Measurements from ENCODE around the gene UACA. TPM values are rescaled to one million over a fixed set of nuclear protein-coding genes. Genes with fewer than 3 reads are reported as not detected.

UACA gene
- polyA plus RNA-seq, 1 donor (not counting 4 experiments of a cell fraction or from before 2014, with no cell fraction given), result 26.6 TPM

DNA sequence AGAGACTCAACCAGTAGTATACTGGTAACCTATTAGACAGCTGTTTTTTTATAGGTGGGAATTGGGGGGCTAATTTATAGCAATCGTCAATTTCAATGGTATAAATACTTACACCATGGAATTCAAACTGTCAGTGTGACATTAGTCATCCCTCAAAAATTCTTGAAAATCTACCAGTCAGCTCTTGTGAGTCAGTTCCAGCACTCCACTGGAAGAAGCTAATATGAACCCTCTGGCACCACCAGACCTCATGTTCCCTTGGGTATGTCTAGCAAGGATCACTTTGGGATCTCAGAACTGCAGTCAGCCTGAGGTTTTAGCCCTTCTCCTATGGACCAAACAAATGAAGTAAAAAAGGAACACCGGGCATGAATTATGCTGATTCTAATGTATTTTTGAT, 11.8 kb upstream of the UACA start:
- Histone ChIP-seq H3K9me3 (ENCODE audit: control insufficient read depth, low read depth, low read length) (no peaks in the 10 kb centered on the region), H3K36me3 (ENCODE audit: control insufficient read depth in 2 of 2, extremely low read depth in 1 of 2, insufficient read depth in 2 of 2, low read length in 2 of 2) (no peaks in the 10 kb centered on the region), H3K79me2 (ENCODE audit: control insufficient read depth, insufficient read depth, low read length) (no peaks in the 10 kb centered on the region), H3K27me3 (ENCODE audit: control insufficient read depth, extremely low read depth, insufficient read depth, low read length) (no peaks in the 10 kb centered on the region), H3K4me3 (ENCODE audit: control insufficient read depth in 2 of 3, extremely low read depth in 1 of 3, insufficient read depth in 2 of 3, low read depth in 1 of 3, low read length in 3 of 3) (no peak overlapping the region), H3K27ac (ENCODE audit: control insufficient read depth, insufficient read depth, low read length) (no peak overlapping the region), H4K20me1 (ENCODE audit: control insufficient read depth, extremely low read depth, insufficient read depth, low read length) (no peaks in the 10 kb centered on the region), H2AFZ (ENCODE audit: control insufficient read depth, low read length) (no peak overlapping the region), H3K4me2 (ENCODE audit: control insufficient read depth, extremely low read depth, insufficient read depth, low read depth, low read length) (peak overlapping the region; percentile 37), H3K9me1 (ENCODE audit: control insufficient read depth, extremely low read depth, insufficient read depth, low read length) (no peaks in the 10 kb centered on the region), H3K9ac (ENCODE audit: control insufficient read depth, extremely low read depth, insufficient read depth, low read length) (no peak overlapping the region), H3K4me1 (ENCODE audit: control insufficient read depth, extremely low read depth, insufficient read depth, low read length) (peaks cover 31% of the 10 kb centered on the region)
- DNase-seq (ENCODE audit: low read depth, low spot score) (no peak), FAIRE-seq (peak; percentile 77)
- no peak for TF ChIP-seq EZH2 (IDR thresholded peaks at IDR 0.05; ENCODE audit: low read length)
- TF ChIP-seq, protein P1, sequence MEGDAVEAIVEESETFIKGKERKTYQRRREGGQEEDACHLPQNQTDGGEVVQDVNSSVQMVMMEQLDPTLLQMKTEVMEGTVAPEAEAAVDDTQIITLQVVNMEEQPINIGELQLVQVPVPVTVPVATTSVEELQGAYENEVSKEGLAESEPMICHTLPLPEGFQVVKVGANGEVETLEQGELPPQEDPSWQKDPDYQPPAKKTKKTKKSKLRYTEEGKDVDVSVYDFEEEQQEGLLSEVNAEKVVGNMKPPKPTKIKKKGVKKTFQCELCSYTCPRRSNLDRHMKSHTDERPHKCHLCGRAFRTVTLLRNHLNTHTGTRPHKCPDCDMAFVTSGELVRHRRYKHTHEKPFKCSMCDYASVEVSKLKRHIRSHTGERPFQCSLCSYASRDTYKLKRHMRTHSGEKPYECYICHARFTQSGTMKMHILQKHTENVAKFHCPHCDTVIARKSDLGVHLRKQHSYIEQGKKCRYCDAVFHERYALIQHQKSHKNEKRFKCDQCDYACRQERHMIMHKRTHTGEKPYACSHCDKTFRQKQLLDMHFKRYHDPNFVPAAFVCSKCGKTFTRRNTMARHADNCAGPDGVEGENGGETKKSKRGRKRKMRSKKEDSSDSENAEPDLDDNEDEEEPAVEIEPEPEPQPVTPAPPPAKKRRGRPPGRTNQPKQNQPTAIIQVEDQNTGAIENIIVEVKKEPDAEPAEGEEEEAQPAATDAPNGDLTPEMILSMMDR (optimal IDR thresholded peaks at IDR 0.05 in 1 of 3, IDR thresholded peaks at IDR 0.05 in 1 of 3, conservative IDR thresholded peaks at IDR 0.05 in 1 of 3; ENCODE audit: extremely low read depth in 1 of 3, insufficient read depth in 2 of 3, low read length in 3 of 3), result no peak
- dilution Hi-C loops (cut with MboI; ENCODE audit: extremely low pct_ligation_motif_present, low sequenced_read_pairs), result no loop called here

DNA sequence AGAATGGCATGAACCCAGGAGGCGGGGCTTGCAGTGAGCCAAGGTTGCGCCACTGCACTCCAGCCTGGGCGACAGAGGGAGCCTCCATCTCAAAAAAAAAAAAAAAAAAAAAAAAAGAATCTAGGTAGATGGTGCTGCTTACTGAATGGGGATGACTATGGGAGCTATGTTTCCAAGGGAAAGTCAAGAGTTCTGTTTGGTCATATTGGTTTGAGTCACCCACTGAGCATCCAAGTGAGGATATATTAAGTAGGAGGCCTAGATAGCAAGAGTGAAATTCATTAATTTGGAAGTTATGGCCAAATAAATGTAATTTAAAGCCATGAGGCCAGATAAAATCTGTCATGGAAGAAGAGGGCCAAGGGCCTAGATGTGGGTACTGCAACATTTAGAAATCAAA, 9.0 kb upstream of the UACA start:
- no peak overlapping the region for H3K9ac ChIP-seq (ENCODE audit: control insufficient read depth, extremely low read depth, insufficient read depth, low read length)
- H3K36me3 ChIP-seq (ENCODE audit: control insufficient read depth in 2 of 2, extremely low read depth in 1 of 2, insufficient read depth in 2 of 2, low read length in 2 of 2), result no peaks in the 10 kb centered on the region
- no peaks in the 10 kb centered on the region for H4K20me1 ChIP-seq (ENCODE audit: control insufficient read depth, extremely low read depth, insufficient read depth, low read length)
- no peak overlapping the region for H3K4me2 ChIP-seq (ENCODE audit: control insufficient read depth, extremely low read depth, insufficient read depth, low read depth, low read length)
- no peaks in the 10 kb centered on the region for H3K27me3 ChIP-seq (ENCODE audit: control insufficient read depth, extremely low read depth, insufficient read depth, low read length)
- no peak overlapping the region for H2AFZ ChIP-seq (ENCODE audit: control insufficient read depth, low read length)
- no peaks in the 10 kb centered on the region for H3K9me1 ChIP-seq (ENCODE audit: control insufficient read depth, extremely low read depth, insufficient read depth, low read length)
- peaks cover 26% of the 10 kb centered on the region for H3K4me1 ChIP-seq (ENCODE audit: control insufficient read depth, extremely low read depth, insufficient read depth, low read length)
- no peak overlapping the region for H3K4me3 ChIP-seq (ENCODE audit: control insufficient read depth in 2 of 3, extremely low read depth in 1 of 3, insufficient read depth in 2 of 3, low read depth in 1 of 3, low read length in 3 of 3)
- dilution Hi-C loops (cut with MboI; ENCODE audit: extremely low pct_ligation_motif_present, low sequenced_read_pairs), result no loop called here
- FAIRE-seq, result no peak
- TF ChIP-seq EZH2 (IDR thresholded peaks at IDR 0.05; ENCODE audit: low read length), result no peak
- no peak overlapping the region for H3K27ac ChIP-seq (ENCODE audit: control insufficient read depth, insufficient read depth, low read length)
- no peak for DNase-seq (ENCODE audit: low read depth, low spot score)
- H3K79me2 ChIP-seq (ENCODE audit: control insufficient read depth, insufficient read depth, low read length), result no peaks in the 10 kb centered on the region
- H3K9me3 ChIP-seq (ENCODE audit: control insufficient read depth, low read depth, low read length), result no peaks in the 10 kb centered on the region

DNA sequence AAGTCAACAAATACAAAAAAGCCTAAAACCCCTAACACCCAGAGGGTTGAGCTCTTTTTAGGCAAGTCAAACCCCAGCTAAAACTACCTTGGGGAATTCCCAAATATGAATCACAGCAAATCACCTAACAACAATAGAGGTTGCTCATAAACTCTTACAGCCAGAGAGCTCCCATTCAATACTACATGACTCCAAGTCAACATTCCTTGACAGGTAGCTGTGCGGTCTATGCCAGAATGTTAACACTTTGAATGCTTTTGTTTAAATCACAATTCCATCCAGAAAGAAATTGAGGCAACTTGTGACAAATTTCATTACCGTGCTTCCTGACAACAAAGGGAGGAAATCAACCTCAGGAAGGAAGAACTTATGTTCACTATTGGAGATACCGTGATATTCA, 7.5 kb upstream of the UACA start:
- H3K27me3 ChIP-seq (ENCODE audit: control insufficient read depth, extremely low read depth, insufficient read depth, low read length), result no peaks in the 10 kb centered on the region
- no peaks in the 10 kb centered on the region for H3K79me2 ChIP-seq (ENCODE audit: control insufficient read depth, insufficient read depth, low read length)
- H3K4me3 ChIP-seq (ENCODE audit: control insufficient read depth in 2 of 3, extremely low read depth in 1 of 3, insufficient read depth in 2 of 3, low read depth in 1 of 3, low read length in 3 of 3), result no peak overlapping the region
- H4K20me1 ChIP-seq (ENCODE audit: control insufficient read depth, extremely low read depth, insufficient read depth, low read length), result no peaks in the 10 kb centered on the region
- no peaks in the 10 kb centered on the region for H3K9me1 ChIP-seq (ENCODE audit: control insufficient read depth, extremely low read depth, insufficient read depth, low read length)
- peak overlapping the region; percentile 52 for H3K4me2 ChIP-seq (ENCODE audit: control insufficient read depth, extremely low read depth, insufficient read depth, low read depth, low read length)
- H2AFZ ChIP-seq (ENCODE audit: control insufficient read depth, low read length), result peak overlapping the region; percentile 43
- no peak for TF ChIP-seq EZH2 (IDR thresholded peaks at IDR 0.05; ENCODE audit: low read length)
- TF ChIP-seq, protein P1 (optimal IDR thresholded peaks at IDR 0.05 in 1 of 3, IDR thresholded peaks at IDR 0.05 in 1 of 3, conservative IDR thresholded peaks at IDR 0.05 in 1 of 3; ENCODE audit: extremely low read depth in 1 of 3, insufficient read depth in 2 of 3, low read length in 3 of 3), result no peak
- H3K36me3 ChIP-seq (ENCODE audit: control insufficient read depth in 2 of 2, extremely low read depth in 1 of 2, insufficient read depth in 2 of 2, low read length in 2 of 2), result no peaks in the 10 kb centered on the region
- peak overlapping the region; percentile 72 for H3K27ac ChIP-seq (ENCODE audit: control insufficient read depth, insufficient read depth, low read length)
- no peaks in the 10 kb centered on the region for H3K9me3 ChIP-seq (ENCODE audit: control insufficient read depth, low read depth, low read length)
- FAIRE-seq, result peak; percentile 97
- H3K4me1 ChIP-seq (ENCODE audit: control insufficient read depth, extremely low read depth, insufficient read depth, low read length), result peaks cover 26% of the 10 kb centered on the region
- no peak for DNase-seq (ENCODE audit: low read depth, low spot score)
- peak overlapping the region; percentile 24 for H3K9ac ChIP-seq (ENCODE audit: control insufficient read depth, extremely low read depth, insufficient read depth, low read length)
- dilution Hi-C loops (cut with MboI; ENCODE audit: extremely low pct_ligation_motif_present, low sequenced_read_pairs), result no loop called here
